Fibroblast of lung (primary cell): ENCODE measurements around the gene TMEM131. TPM values are rescaled to one million over a fixed set of nuclear protein-coding genes. Genes with fewer than 3 reads are reported as not detected.

Experiments used
- DNase-seq, 2 donors: peaks; one replicate each; pipeline versions ENCODE4 v3.0.0 to v3.0.0-alpha.2; 2010; ENCODE audit warnings: low read depth in 2 of 2
- H2AFZ ChIP-seq: 2 replicates; pipeline ENCODE4 v1.5.1; 2012; ENCODE audit warnings: low read length, control low read depth, inconsistent platforms
- H3K27ac ChIP-seq: 2 replicates; pipeline ENCODE4 v1.5.1; 2011; ENCODE audit warnings: low read length, control low read depth; ENCODE audit not compliant: insufficient read depth
- H3K27me3 ChIP-seq: 2 replicates; pipeline ENCODE4 v1.5.1; 2011; ENCODE audit warnings: mild to moderate bottlenecking, low read length; ENCODE audit not compliant: control insufficient read depth, insufficient read depth
- H3K36me3 ChIP-seq: 2 replicates; pipeline ENCODE4 v1.5.1; 2011; ENCODE audit warnings: low read length; ENCODE audit not compliant: control insufficient read depth, insufficient read depth
- H3K4me1 ChIP-seq: 2 replicates; pipeline ENCODE4 v1.5.1; 2011; ENCODE audit warnings: low read length; ENCODE audit not compliant: control insufficient read depth, insufficient read depth; ENCODE audit errors: extremely low read depth
- H3K4me2 ChIP-seq: 2 replicates; pipeline ENCODE4 v1.5.1; 2011; ENCODE audit warnings: low read length, control low read depth; ENCODE audit not compliant: insufficient read depth; ENCODE audit errors: extremely low read depth
- H3K4me3 ChIP-seq, 4 experiments: fragments of 200-600 bp in 1 of 4; sonication (generic) in 1 of 4; replicated peaks in 1 of 4; 2 replicates each; pipeline ENCODE4 v1.5.1; 2011 to 2016; ENCODE audit warnings: low read length in 4 of 4, low read depth in 3 of 4, mild to moderate bottlenecking in 3 of 4, control low read depth in 2 of 4, inconsistent platforms in 1 of 4, mixed read lengths in 1 of 4; ENCODE audit not compliant: insufficient read depth in 1 of 4; ENCODE audit errors: control extremely low read depth in 1 of 4
- H3K79me2 ChIP-seq: 2 replicates; pipeline ENCODE4 v1.5.1; 2012; ENCODE audit warnings: mild to moderate bottlenecking, low read length, inconsistent platforms; ENCODE audit not compliant: control insufficient read depth, insufficient read depth
- H3K9ac ChIP-seq: 2 replicates; pipeline ENCODE4 v1.5.1; 2011; ENCODE audit warnings: mild to moderate bottlenecking, low read length, control low read depth; ENCODE audit not compliant: insufficient read depth
- H3K9me3 ChIP-seq: 2 replicates; pipeline ENCODE4 v1.5.1; 2012; ENCODE audit warnings: low read depth, low read length; ENCODE audit not compliant: control insufficient read depth, insufficient read depth
- H4K20me1 ChIP-seq: 2 replicates; pipeline ENCODE4 v1.5.1; 2011; ENCODE audit warnings: low read length; ENCODE audit not compliant: control insufficient read depth, insufficient read depth; ENCODE audit errors: extremely low read depth
- CTCF ChIP-seq, 2 donors: IDR thresholded peaks in 1 of 2; conservative IDR thresholded peaks in 1 of 2; 1 replicate in 1 of 2; 2 replicates in 1 of 2; pipeline ENCODE4 v1.5.1; 2011 to 2012; ENCODE audit warnings: low read length in 2 of 2, control low read depth in 1 of 2, inconsistent platforms in 1 of 2, low read depth in 1 of 2, mild to moderate bottlenecking in 1 of 2
- EZH2 ChIP-seq: IDR thresholded peaks from 2 replicates; pipeline ENCODE4 v1.5.1; 2012; ENCODE audit warnings: low read length, control low read depth, mild to moderate bottlenecking; ENCODE audit errors: missing control alignments
- polyA plus RNA-seq, 2 donors: library from polyadenylated mRNA; depleted of rRNA in 1 of 2; stranded (reverse) in 1 of 2; unstranded in 1 of 2; fragments of >200 nt; gene quantifications; 2 replicates each; pipeline ENCODE4 v1.2.1, GENCODE V29; 2011 to 2012; ENCODE audit warnings: missing spikeins in 1 of 2
- total RNA-seq: library from RNA; depleted of rRNA; stranded (reverse); fragments of >200 nt; gene quantifications from 2 replicates; pipeline ENCODE4 v1.2.1, GENCODE V29; 2014

Gene TMEM131
- total and polyA plus RNA-seq, 2 donors (not counting 1 experiment from before 2014, with no cell fraction given): 18.1 to 32.4 TPM

GRCh38 chr2:98040331-98040939 is 44.7 kb upstream of the TMEM131 start:
- Histone ChIP-seq H3K9me3 (no peaks in the 10 kb centered on the region), H3K27ac (no peak overlapping the region)
- TF ChIP-seq EZH2: no peak
- TF ChIP-seq CTCF (conservative IDR thresholded peaks at IDR 0.05 in 1 of 2, IDR thresholded peaks at IDR 0.05 in 1 of 2; ENCODE audit: low read depth in 1 of 2, low read length in 2 of 2): no peak

GRCh38 chr2:98039085-98039756 is 43.5 kb upstream of the TMEM131 start:
- Histone ChIP-seq H3K4me3 (no peak overlapping the region), H3K4me1 (no peaks in the 10 kb centered on the region), H2AFZ (no peak overlapping the region), H3K9ac (no peak overlapping the region), H3K79me2 (no peaks in the 10 kb centered on the region), H3K27ac (no peak overlapping the region), H3K27me3 (no peaks in the 10 kb centered on the region), H3K36me3 (no peaks in the 10 kb centered on the region), H3K9me3 (no peaks in the 10 kb centered on the region), H3K4me2 (no peak overlapping the region), H4K20me1 (no peaks in the 10 kb centered on the region)
- no peak for DNase-seq
- TF ChIP-seq CTCF (conservative IDR thresholded peaks at IDR 0.05 in 1 of 2, IDR thresholded peaks at IDR 0.05 in 1 of 2; ENCODE audit: low read depth in 1 of 2, low read length in 2 of 2): no peak
- no peak for TF ChIP-seq EZH2

More at GRCh38 chr2:98040331-98040939, 44.7 kb upstream of the TMEM131 start:
- Histone ChIP-seq H3K79me2 (no peaks in the 10 kb centered on the region), H3K9ac (no peak overlapping the region), H3K4me2 (no peak overlapping the region), H3K4me1 (no peaks in the 10 kb centered on the region), H3K36me3 (no peaks in the 10 kb centered on the region), H3K4me3 (no peak overlapping the region), H2AFZ (no peak overlapping the region), H4K20me1 (no peaks in the 10 kb centered on the region), H3K27me3 (no peaks in the 10 kb centered on the region)
- no peak for DNase-seq

DNA sequence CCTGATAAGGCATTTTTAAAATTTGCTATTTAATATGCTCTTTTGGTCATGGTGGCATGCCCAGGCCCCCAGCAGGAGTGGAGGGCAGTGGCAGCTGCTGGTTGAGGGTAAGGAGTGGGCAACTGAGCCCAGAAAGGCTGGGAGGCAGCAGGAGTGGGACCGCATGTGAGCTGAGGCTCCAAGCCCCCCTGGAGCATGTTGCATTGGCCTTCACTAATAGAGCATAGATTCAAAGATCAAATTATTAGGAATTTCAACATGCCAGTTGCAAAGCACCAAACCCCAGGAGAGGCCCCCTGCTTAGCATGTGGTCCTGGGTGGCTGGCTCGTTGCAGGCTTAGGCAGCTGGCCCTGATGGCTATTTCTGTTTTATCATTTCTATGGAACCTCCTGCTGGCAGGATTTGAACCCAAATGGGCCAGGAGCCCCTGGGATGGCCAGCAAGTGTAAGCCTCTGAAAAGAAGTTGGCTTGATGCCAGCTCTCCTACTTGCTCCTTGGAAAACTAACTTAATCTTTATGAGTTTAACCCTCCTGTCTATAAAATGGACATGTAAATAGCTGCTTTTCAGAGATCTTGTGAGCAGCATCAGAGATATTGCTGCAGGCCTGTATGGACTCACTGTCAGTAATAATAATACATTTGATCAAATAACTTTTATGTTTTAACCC is 42.1 kb upstream of the TMEM131 start:
- Histone ChIP-seq H3K9me3 (no peaks in the 10 kb centered on the region), H3K79me2 (no peaks in the 10 kb centered on the region), H2AFZ (no peak overlapping the region), H3K4me2 (no peak overlapping the region), H3K27ac (no peak overlapping the region), H3K27me3 (no peaks in the 10 kb centered on the region), H3K4me3 (no peak overlapping the region), H4K20me1 (no peaks in the 10 kb centered on the region), H3K4me1 (no peaks in the 10 kb centered on the region), H3K36me3 (no peaks in the 10 kb centered on the region), H3K9ac (no peak overlapping the region)
- DNase-seq: no peak
- TF ChIP-seq EZH2 (no peak), CTCF (conservative IDR thresholded peaks at IDR 0.05 in 1 of 2, IDR thresholded peaks at IDR 0.05 in 1 of 2; ENCODE audit: low read depth in 1 of 2, low read length in 2 of 2) (no peak)
